PC-9 (cell line): Measurements from ENCODE around the gene TMEFF1. TPM values are rescaled to one million over a fixed set of nuclear protein-coding genes. Genes with fewer than 3 reads are reported as not detected.

ENCODE experiments used
- BruUV-seq: library from RNA; stranded (reverse); fragments of 400-500 nt; replicated peaks from 2 replicates; lab custom pipeline; 2021; lab: Mats Ljungman, UMichigan
- CTCF ChIA-PET: fragments of 300-600 bp; sonication (Branson Sonifier 250); formaldehyde crosslinking; loops from one replicate; lab custom pipeline; 2022; ENCODE audit warnings: antibody characterized with exemption; lab: Charles Lee
- POLR2A ChIA-PET: fragments of 300-600 bp; sonication (Branson Sonifier 250); formaldehyde crosslinking; loops from one replicate; lab custom pipeline; 2022; ENCODE audit warnings: antibody characterized with exemption; ENCODE audit not compliant: unreplicated experiment; lab: Charles Lee
- DNase-seq, 2 experiments: peaks; one replicate each; pipeline versions ENCODE4 v3.0.0 to v3.0.0-alpha.2; 2015 to 2022; ENCODE audit warnings: mixed read lengths in 1 of 2
- H2AFZ ChIP-seq: fragments of 200-600 bp; sonication (generic); 2 replicates; pipeline ENCODE4 v1.8.1; 2017; ENCODE audit warnings: antibody characterized with exemption
- H3F3A ChIP-seq: fragments of 200-600 bp; sonication (generic); 2 replicates; pipeline ENCODE4 v1.8.1; 2017; ENCODE audit warnings: antibody characterized with exemption, mild to moderate bottlenecking, low read depth; ENCODE audit not compliant: insufficient read depth
- H3K27ac ChIP-seq: fragments of 200-600 bp; sonication (generic); 2 replicates; pipeline ENCODE4 v1.6.1; 2016; ENCODE audit warnings: mixed run types
- H3K27me3 ChIP-seq: fragments of 200-600 bp; sonication (generic); 2 replicates; pipeline ENCODE4 v1.6.1; 2016; ENCODE audit warnings: low read depth, mixed run types; ENCODE audit not compliant: insufficient read depth
- H3K36me3 ChIP-seq: fragments of 200-600 bp; sonication (generic); 2 replicates; pipeline ENCODE4 v1.6.1; 2016; ENCODE audit warnings: low read depth, mixed run types
- H3K4me1 ChIP-seq: fragments of 200-600 bp; sonication (generic); replicated peaks from 2 replicates; pipeline ENCODE4 v1.6.1; 2016; ENCODE audit warnings: mixed run types; ENCODE audit not compliant: insufficient read depth
- H3K4me2 ChIP-seq: fragments of 200-600 bp; sonication (generic); 2 replicates; pipeline ENCODE4 v1.6.1; 2017; ENCODE audit warnings: mixed run types
- H3K4me3 ChIP-seq: fragments of 200-600 bp; sonication (generic); 2 replicates; pipeline ENCODE4 v1.6.1; 2016; ENCODE audit warnings: mixed run types
- H3K79me2 ChIP-seq: fragments of 200-600 bp; sonication (generic); 2 replicates; pipeline ENCODE4 v1.6.1; 2017; ENCODE audit warnings: low read depth, mixed run types
- H3K9me2 ChIP-seq: fragments of 200-600 bp; sonication (generic); 2 replicates; pipeline ENCODE4 v1.8.1; 2017; ENCODE audit warnings: mild to moderate bottlenecking; ENCODE audit not compliant: insufficient read depth
- H3K9me3 ChIP-seq: fragments of 200-600 bp; sonication (generic); 2 replicates; pipeline ENCODE4 v1.8.1; 2016; ENCODE audit warnings: low read depth; ENCODE audit not compliant: insufficient read depth
- H4K20me1 ChIP-seq: fragments of 200-600 bp; sonication (generic); 2 replicates; pipeline ENCODE4 v1.8.1; 2017; ENCODE audit not compliant: insufficient read depth
- CTCF ChIP-seq: fragments of 200-600 bp; sonication (generic); conservative IDR thresholded peaks from 2 replicates; pipeline ENCODE4 v1.6.1; 2017; ENCODE audit warnings: mixed run types, antibody characterized with exemption, mild to moderate bottlenecking, moderate library complexity
- EZH2 ChIP-seq: fragments of 200-600 bp; sonication (generic); IDR thresholded peaks from 2 replicates; pipeline ENCODE4 v1.8.0; 2017; ENCODE audit warnings: antibody characterized with exemption, low read depth
- intact Hi-C: fragments of 100-400 bp; cut with micrococcal nuclease; formaldehyde crosslinking; loops from one replicate; pipeline ENCODE4 v1.10.0; 2022; ENCODE audit not compliant: unreplicated experiment
- total RNA-seq: library from RNA; stranded (reverse); gene quantifications from 2 replicates; pipeline ENCODE4 v1.2.3, GENCODE V29; 2021

Gene TMEFF1
- total RNA-seq, 1 experiment from 2014 or later, result 1.1 TPM

DNA sequence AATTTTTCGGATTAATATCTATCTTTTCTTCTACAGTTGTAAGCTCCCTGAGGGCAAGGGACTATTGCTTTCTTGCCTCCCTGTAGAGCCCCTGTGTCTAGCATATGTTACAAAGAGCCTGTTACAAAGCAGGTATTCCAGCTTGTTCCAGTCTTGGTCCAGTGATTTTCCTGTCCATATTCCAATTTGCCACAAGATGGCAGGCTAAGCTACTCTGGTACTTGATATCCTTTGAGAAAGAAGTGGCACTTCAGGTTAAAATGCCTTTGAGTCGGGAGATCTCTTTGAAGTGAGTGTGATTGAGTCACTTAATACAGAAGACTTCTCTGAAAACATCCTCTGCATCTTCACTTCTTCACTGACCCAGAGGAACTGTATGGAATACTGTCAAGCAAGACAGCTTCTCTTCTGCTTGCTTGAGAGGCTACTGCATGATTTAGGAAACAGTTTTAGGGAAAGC, 129.4 kb downstream of the TMEFF1 start:
- intact Hi-C loops, result loop anchor here (1.0 to 2.0 kb wide), 3 partner anchors 516 to 709 kb away; no protein-coding TSS in a partner anchor
- no peaks in the 10 kb centered on the region for H4K20me1 ChIP-seq
- H3K9me3 ChIP-seq, result no peaks in the 10 kb centered on the region
- no peak overlapping the region for H3K4me2 ChIP-seq
- no peaks in the 10 kb centered on the region for H3K36me3 ChIP-seq
- no peaks in the 10 kb centered on the region for H3K9me2 ChIP-seq
- peaks cover 11% of the 10 kb centered on the region for H3F3A ChIP-seq
- H3K27me3 ChIP-seq, result no peaks in the 10 kb centered on the region
- ChIA-PET CTCF (interaction anchor here (0.6 to 3.0 kb wide), 7 partner anchors 23 to 713 kb away, joined by 3 to 28 read pairs (median 4); no protein-coding TSS in a partner anchor), POLR2A (interaction anchor here (0.6 kb wide), 3 partner anchors 83 to 1382 kb away, joined by 3 to 5 read pairs (median 4); no protein-coding TSS in a partner anchor)
- BruUV-seq, result no TSS peak
- H2AFZ ChIP-seq, result no peak overlapping the region
- peak; percentile 51 to 56 for DNase-seq
- no peak overlapping the region for H3K27ac ChIP-seq
- H3K4me3 ChIP-seq, result no peak overlapping the region
- no peaks in the 10 kb centered on the region for H3K79me2 ChIP-seq
- peaks cover 12% of the 10 kb centered on the region for H3K4me1 ChIP-seq
- TF ChIP-seq EZH2 (no peak), CTCF (peak; percentile 76)

GRCh38 chr9:100605405-100605804, 132.5 kb downstream of the TMEFF1 start:
- no peak for TF ChIP-seq EZH2
- no peak for TF ChIP-seq CTCF
- H3K36me3 ChIP-seq, result no peaks in the 10 kb centered on the region
- H3K27me3 ChIP-seq, result 0 out of 2 replicates have a peak, but pooled peaks cover 1% of the 10 kb centered on the region
- H3K4me1 ChIP-seq, result no peaks in the 10 kb centered on the region
- DNase-seq, result no peak
- H3K27ac ChIP-seq, result no peak overlapping the region
- no peaks in the 10 kb centered on the region for H4K20me1 ChIP-seq
- ChIA-PET POLR2A (no interaction called here), CTCF (no interaction called here)
- intact Hi-C loops, result no loop called here
- no peaks in the 10 kb centered on the region for H3K9me3 ChIP-seq
- no peak overlapping the region for H2AFZ ChIP-seq
- BruUV-seq, result no TSS peak
- no peak overlapping the region for H3K4me2 ChIP-seq
- no peaks in the 10 kb centered on the region for H3F3A ChIP-seq
- H3K9me2 ChIP-seq, result no peaks in the 10 kb centered on the region
- no peaks in the 10 kb centered on the region for H3K79me2 ChIP-seq
- no peak overlapping the region for H3K4me3 ChIP-seq

DNA sequence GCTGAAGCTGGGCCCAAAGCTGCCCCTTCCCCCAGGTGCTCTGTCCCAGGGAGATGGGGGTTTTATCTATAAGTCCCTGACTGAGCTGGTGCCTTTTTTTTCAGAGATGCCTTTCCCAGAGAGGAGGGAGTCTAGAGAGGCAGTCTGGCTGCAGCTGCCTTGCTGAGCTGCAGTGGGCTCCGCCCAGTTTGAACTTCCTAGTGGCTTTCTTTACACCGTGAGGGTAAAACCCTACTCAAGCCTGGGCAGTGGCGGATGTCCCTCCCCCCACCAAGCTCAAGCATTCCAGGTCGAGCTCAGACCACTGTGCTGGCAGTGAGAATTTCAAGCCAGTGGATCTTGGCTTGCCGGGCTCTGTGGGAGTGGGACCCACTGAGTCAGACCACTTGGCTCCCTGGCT, 146.2 kb downstream of the TMEFF1 start:
- no peak overlapping the region for H3K4me3 ChIP-seq
- H3K4me1 ChIP-seq, result no peaks in the 10 kb centered on the region
- H3K36me3 ChIP-seq, result no peaks in the 10 kb centered on the region
- POLR2A ChIA-PET, result no interaction called here
- no peak for DNase-seq
- no peak overlapping the region for H3K4me2 ChIP-seq
- no peak overlapping the region for H3K27ac ChIP-seq
- CTCF ChIA-PET, result no interaction called here
- no peak overlapping the region for H2AFZ ChIP-seq
- H4K20me1 ChIP-seq, result no peaks in the 10 kb centered on the region
- no peaks in the 10 kb centered on the region for H3F3A ChIP-seq
- H3K27me3 ChIP-seq, result no peaks in the 10 kb centered on the region
- intact Hi-C loops, result no loop called here
- H3K9me2 ChIP-seq, result no peaks in the 10 kb centered on the region
- TF ChIP-seq EZH2, result no peak
- no peak for TF ChIP-seq CTCF
- no TSS peak for BruUV-seq
- no peaks in the 10 kb centered on the region for H3K9me3 ChIP-seq
- no peaks in the 10 kb centered on the region for H3K79me2 ChIP-seq
